Measurements from ENCODE around the gene AP5Z1.
A peak's percentile ranks its signal among the peaks of the same experiment; 100 is the strongest.

AP5Z1 gene

GRCh38 chr7:4754433-4755010 lies 20.9 kb upstream of the AP5Z1 start:
- peaks cover 6% of the 10 kb centered on the region for H3K4me1 Mint-ChIP-seq
- no peak for DNase-seq (ENCODE audit: low spot score in 2 of 2)
- H3K9me3 Mint-ChIP-seq = no peaks in the 10 kb centered on the region
- no peak for ATAC-seq
- H3K36me3 Mint-ChIP-seq = peaks cover 72% of the 10 kb centered on the region
- no peak overlapping the region for H3K27ac Mint-ChIP-seq
- H3K4me3 Mint-ChIP-seq = no peak overlapping the region

- Mint-ChIP-seq H3K4me3 (no peak overlapping the region), H3K9me3 (no peaks in the 10 kb centered on the region), H3K27ac (no peak overlapping the region), H3K36me3 (peaks cover 73% of the 10 kb centered on the region), H3K4me1 (peaks cover 6% of the 10 kb centered on the region)
- DNase-seq (ENCODE audit: low spot score in 2 of 2) (no peak), ATAC-seq (no peak)
Measured at GRCh38 chr7:4755045-4755444, 20.4 kb upstream of the AP5Z1 start.

GRCh38 chr7:4758111-4758510 lies 17.3 kb upstream of the AP5Z1 start:
- no peaks in the 10 kb centered on the region for H3K9me3 Mint-ChIP-seq
- H3K36me3 Mint-ChIP-seq = peaks cover 84% of the 10 kb centered on the region
- no peak overlapping the region for H3K4me3 Mint-ChIP-seq
- DNase-seq (ENCODE audit: low spot score in 2 of 2) = no peak
- H3K27ac Mint-ChIP-seq = no peak overlapping the region
- peaks cover 6% of the 10 kb centered on the region for H3K4me1 Mint-ChIP-seq
- ATAC-seq = no peak

GRCh38 chr7:4758791-4759190 lies 16.6 kb upstream of the AP5Z1 start:
- peaks cover 84% of the 10 kb centered on the region for H3K36me3 Mint-ChIP-seq
- no peak for DNase-seq (ENCODE audit: low spot score in 2 of 2)
- no peak overlapping the region for H3K27ac Mint-ChIP-seq
- peaks cover 3% of the 10 kb centered on the region for H3K4me1 Mint-ChIP-seq
- H3K4me3 Mint-ChIP-seq = no peak overlapping the region
- ATAC-seq = no peak
- no peaks in the 10 kb centered on the region for H3K9me3 Mint-ChIP-seq

- DNase-seq (ENCODE audit: low spot score in 2 of 2) (no peak), ATAC-seq (no peak)
- H3K9me3 Mint-ChIP-seq = no peaks in the 10 kb centered on the region
- no peak overlapping the region for H3K4me3 Mint-ChIP-seq
- H3K27ac Mint-ChIP-seq = no peak overlapping the region
- H3K4me1 Mint-ChIP-seq = no peaks in the 10 kb centered on the region
- H3K36me3 Mint-ChIP-seq = peaks cover 85% of the 10 kb centered on the region
Measured at GRCh38 chr7:4759211-4759610, 16.2 kb upstream of the AP5Z1 start.

GRCh38 chr7:4760952-4761351 lies 14.5 kb upstream of the AP5Z1 start:
- DNase-seq (ENCODE audit: low spot score in 2 of 2) (no peak), ATAC-seq (no peak)
- Mint-ChIP-seq H3K9me3 (no peaks in the 10 kb centered on the region), H3K36me3 (peaks cover 78% of the 10 kb centered on the region), H3K27ac (no peak overlapping the region), H3K4me1 (no peaks in the 10 kb centered on the region), H3K4me3 (no peak overlapping the region)

GRCh38 chr7:4762121-4763055 lies 13.0 kb upstream of the AP5Z1 start:
- no peak for ATAC-seq
- Mint-ChIP-seq H3K4me1 (no peaks in the 10 kb centered on the region), H3K36me3 (peaks cover 71% of the 10 kb centered on the region), H3K4me3 (no peak overlapping the region), H3K27ac (peak overlapping the region; percentile 14), H3K9me3 (no peaks in the 10 kb centered on the region)
- no peak for DNase-seq (ENCODE audit: low spot score in 2 of 2)

GRCh38 chr7:4763091-4763793 lies 12.2 kb upstream of the AP5Z1 start:
- Mint-ChIP-seq H3K4me3 (no peak overlapping the region), H3K36me3 (peaks cover 62% of the 10 kb centered on the region), H3K9me3 (no peaks in the 10 kb centered on the region), H3K27ac (peak overlapping the region; percentile 14), H3K4me1 (no peaks in the 10 kb centered on the region)
- ATAC-seq (no peak), DNase-seq (ENCODE audit: low spot score in 2 of 2) (no peak)

- no peak for ATAC-seq
- H3K27ac Mint-ChIP-seq = peak overlapping the region; percentile 23
Measured at GRCh38 chr7:4763794-4764185, 11.6 kb upstream of the AP5Z1 start.

GRCh38 chr7:4764402-4765007 lies 10.9 kb upstream of the AP5Z1 start:
- H3K9me3 Mint-ChIP-seq = no peaks in the 10 kb centered on the region
- DNase-seq (ENCODE audit: low spot score in 2 of 2) (no peak), ATAC-seq (no peak)
- peaks cover 57% of the 10 kb centered on the region for H3K36me3 Mint-ChIP-seq
- peak overlapping the region; percentile 45 for H3K27ac Mint-ChIP-seq
- H3K4me1 Mint-ChIP-seq = no peaks in the 10 kb centered on the region
- no peak overlapping the region for H3K4me3 Mint-ChIP-seq

More at GRCh38 chr7:4763794-4764185, 11.6 kb upstream of the AP5Z1 start:
- Mint-ChIP-seq H3K36me3 (peaks cover 59% of the 10 kb centered on the region), H3K4me1 (no peaks in the 10 kb centered on the region), H3K4me3 (no peak overlapping the region), H3K9me3 (no peaks in the 10 kb centered on the region)
- DNase-seq (ENCODE audit: low spot score in 2 of 2) = no peak

GRCh38 chr7:4765776-4766490 lies 9.5 kb upstream of the AP5Z1 start:
- no peak overlapping the region for H3K27ac Mint-ChIP-seq
- ATAC-seq (no peak), DNase-seq (ENCODE audit: low spot score in 2 of 2) (no peak)
- H3K4me3 Mint-ChIP-seq = no peak overlapping the region
- H3K4me1 Mint-ChIP-seq = no peaks in the 10 kb centered on the region
- H3K36me3 Mint-ChIP-seq = peaks cover 43% of the 10 kb centered on the region
- no peaks in the 10 kb centered on the region for H3K9me3 Mint-ChIP-seq

GRCh38 chr7:4766666-4767519 lies 8.5 kb upstream of the AP5Z1 start:
- Mint-ChIP-seq H3K4me3 (no peak overlapping the region), H3K4me1 (no peaks in the 10 kb centered on the region), H3K27ac (no peak overlapping the region), H3K36me3 (peaks cover 36% of the 10 kb centered on the region), H3K9me3 (no peaks in the 10 kb centered on the region)
- ATAC-seq (no peak), DNase-seq (ENCODE audit: low spot score in 2 of 2) (no peak)

GRCh38 chr7:4768597-4769569 lies 6.5 kb upstream of the AP5Z1 start:
- ATAC-seq = no peak
- DNase-seq (ENCODE audit: low spot score in 2 of 2) = no peak
- peaks cover under 1% of the 10 kb centered on the region for H3K4me1 Mint-ChIP-seq
- H3K4me3 Mint-ChIP-seq = no peak overlapping the region
- H3K27ac Mint-ChIP-seq = peak overlapping the region; percentile 12
- H3K36me3 Mint-ChIP-seq = peaks cover 19% of the 10 kb centered on the region
- H3K9me3 Mint-ChIP-seq = no peaks in the 10 kb centered on the region

All from stimulated activated effector memory CD8-positive, alpha-beta T cell treated with anti-CD3 and anti-CD28 coated beads, Interleukin-12 subunit alpha, Interleukin-12 subunit beta, amount 100 ng/mL, for 72 hours (primary cell).